HepG2 (cell line): ENCODE measurements around the gene TAF6. TPM values are rescaled to one million over a fixed set of nuclear protein-coding genes. Genes with fewer than 3 reads are reported as not detected.
A peak's percentile ranks its signal among the peaks of the same experiment; 100 is the strongest.

Experiments used
- RAD21 ChIP-seq: fragments of 450-650 bp; formaldehyde crosslinking; IDR thresholded peaks from 2 replicates; pipeline ENCODE4 v1.5.0; 2020; ENCODE audit warnings: mild to moderate bottlenecking
- ZNF30 ChIP-seq: sonication (generic); formaldehyde crosslinking; IDR thresholded peaks from 2 replicates; pipeline ENCODE4 v1.5.0; 2020; ENCODE audit warnings: mild to moderate bottlenecking, missing genetic modification reagents
- polyA plus RNA-seq, 8 experiments: library from polyadenylated mRNA; depleted of rRNA in 3 of 8; stranded (reverse) in 7 of 8; unstranded in 1 of 8; fragments of >200 nt; fragmentation: Illumina TruSeq in 4 of 8; extraction: Trizol in 4 of 8; gene quantifications; 2 replicates each; pipeline versions ENCODE4 v1.2.1 to v1.2.3, GENCODE V29; 2011 to 2016; ENCODE audit warnings: low read depth in 4 of 8, missing spikeins in 1 of 8, mixed read lengths in 1 of 8; ENCODE audit not compliant: insufficient read depth in 1 of 8
- total RNA-seq, 5 experiments: library from RNA; depleted of rRNA; stranded (reverse); fragments of >200 nt; fragmentation: Illumina TruSeq; extraction: Trizol; gene quantifications; 2 replicates each; pipeline ENCODE4 v1.2.3, GENCODE V29; 2016; ENCODE audit warnings: low read depth in 1 of 5
- TF ChIP-seq, protein P1 (sequence below): sonication (generic); formaldehyde crosslinking; IDR thresholded peaks from 2 replicates; pipeline ENCODE4 v1.5.0; 2020; ENCODE audit warnings: mild to moderate bottlenecking, missing genetic modification reagents
- TF ChIP-seq, protein P2 (sequence below): sonication (generic); formaldehyde crosslinking; IDR thresholded peaks from 2 replicates; pipeline ENCODE4 v1.4.0; 2020; ENCODE audit warnings: mild to moderate bottlenecking, missing genetic modification reagents
- TF ChIP-seq, protein P3 (sequence below), 2 experiments: sonication (generic) in 1 of 2; formaldehyde crosslinking in 1 of 2; IDR thresholded peaks; 2 replicates each; pipeline versions ENCODE4 v1.4.0 to v1.6.1; 2018 to 2020; ENCODE audit warnings: missing genetic modification reagents in 2 of 2, borderline replicate concordance in 1 of 2, low read depth in 1 of 2, mild to moderate bottlenecking in 1 of 2, missing biosample characterization in 1 of 2
- TF ChIP-seq, protein P4 (sequence below): sonication (generic); formaldehyde crosslinking; IDR thresholded peaks from 2 replicates; pipeline ENCODE4 v1.4.0; 2020; ENCODE audit warnings: mild to moderate bottlenecking, missing genetic modification reagents
- TF ChIP-seq, protein P5 (sequence below): IDR thresholded peaks from 2 replicates; pipeline ENCODE4 v1.4.0; 2020; ENCODE audit warnings: mild to moderate bottlenecking, missing genetic modification reagents

Gene TAF6
- total and polyA plus RNA-seq, 2 of the 13 experiments (the other 11 are each of a cell fraction or from before 2014, with no cell fraction given) = 12.9 to 18.8 TPM

DNA sequence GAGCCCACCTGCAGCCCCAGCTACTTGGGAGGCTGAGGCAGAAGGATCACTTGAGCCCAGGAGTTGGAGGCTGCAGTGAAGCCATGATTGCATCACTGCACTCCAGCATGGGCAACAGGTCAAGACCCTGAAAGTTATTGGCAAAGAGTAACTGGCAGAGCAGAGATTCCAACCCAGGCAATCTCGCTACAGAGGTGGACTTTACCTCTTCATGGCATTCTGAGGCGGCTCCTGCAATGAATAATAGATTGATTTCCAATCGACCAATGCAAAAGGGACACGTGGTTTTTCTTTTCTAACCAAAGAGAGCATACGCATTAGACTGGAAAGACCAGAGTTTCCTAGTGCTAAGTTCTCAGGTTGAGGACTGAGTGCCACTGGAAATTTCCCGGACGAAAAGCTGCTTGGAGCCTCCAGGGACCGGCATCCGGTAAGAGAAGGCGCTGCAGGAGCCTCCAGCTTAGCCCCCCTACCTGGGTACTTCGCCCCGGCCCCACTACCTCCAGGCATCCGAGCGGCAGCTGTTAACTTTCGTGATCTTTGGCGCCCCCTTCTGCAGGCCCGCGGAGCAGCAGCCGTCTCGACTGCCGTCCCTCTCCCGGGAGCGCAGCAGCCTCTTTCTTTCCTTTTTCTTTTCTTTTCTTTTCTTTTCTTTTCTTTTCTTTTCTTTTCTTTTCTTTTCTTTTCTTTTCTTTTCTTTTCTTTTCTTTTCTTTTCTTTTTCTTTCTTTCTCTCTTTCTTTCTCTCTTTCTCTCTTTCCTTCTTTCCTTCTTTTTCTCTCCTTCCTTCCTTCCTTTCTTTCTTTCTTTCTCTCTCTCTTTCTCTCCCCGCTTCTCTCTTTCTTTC is 11.7 kb upstream of the TAF6 start (continued):
- TF ChIP-seq, protein P1, sequence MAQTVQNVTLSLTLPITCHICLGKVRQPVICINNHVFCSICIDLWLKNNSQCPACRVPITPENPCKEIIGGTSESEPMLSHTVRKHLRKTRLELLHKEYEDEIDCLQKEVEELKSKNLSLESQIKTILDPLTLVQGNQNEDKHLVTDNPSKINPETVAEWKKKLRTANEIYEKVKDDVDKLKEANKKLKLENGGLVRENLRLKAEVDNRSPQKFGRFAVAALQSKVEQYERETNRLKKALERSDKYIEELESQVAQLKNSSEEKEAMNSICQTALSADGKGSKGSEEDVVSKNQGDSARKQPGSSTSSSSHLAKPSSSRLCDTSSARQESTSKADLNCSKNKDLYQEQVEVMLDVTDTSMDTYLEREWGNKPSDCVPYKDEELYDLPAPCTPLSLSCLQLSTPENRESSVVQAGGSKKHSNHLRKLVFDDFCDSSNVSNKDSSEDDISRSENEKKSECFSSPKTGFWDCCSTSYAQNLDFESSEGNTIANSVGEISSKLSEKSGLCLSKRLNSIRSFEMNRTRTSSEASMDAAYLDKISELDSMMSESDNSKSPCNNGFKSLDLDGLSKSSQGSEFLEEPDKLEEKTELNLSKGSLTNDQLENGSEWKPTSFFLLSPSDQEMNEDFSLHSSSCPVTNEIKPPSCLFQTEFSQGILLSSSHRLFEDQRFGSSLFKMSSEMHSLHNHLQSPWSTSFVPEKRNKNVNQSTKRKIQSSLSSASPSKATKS (CRISPR knock-in tag) = no peak
- TF ChIP-seq, protein P2, sequence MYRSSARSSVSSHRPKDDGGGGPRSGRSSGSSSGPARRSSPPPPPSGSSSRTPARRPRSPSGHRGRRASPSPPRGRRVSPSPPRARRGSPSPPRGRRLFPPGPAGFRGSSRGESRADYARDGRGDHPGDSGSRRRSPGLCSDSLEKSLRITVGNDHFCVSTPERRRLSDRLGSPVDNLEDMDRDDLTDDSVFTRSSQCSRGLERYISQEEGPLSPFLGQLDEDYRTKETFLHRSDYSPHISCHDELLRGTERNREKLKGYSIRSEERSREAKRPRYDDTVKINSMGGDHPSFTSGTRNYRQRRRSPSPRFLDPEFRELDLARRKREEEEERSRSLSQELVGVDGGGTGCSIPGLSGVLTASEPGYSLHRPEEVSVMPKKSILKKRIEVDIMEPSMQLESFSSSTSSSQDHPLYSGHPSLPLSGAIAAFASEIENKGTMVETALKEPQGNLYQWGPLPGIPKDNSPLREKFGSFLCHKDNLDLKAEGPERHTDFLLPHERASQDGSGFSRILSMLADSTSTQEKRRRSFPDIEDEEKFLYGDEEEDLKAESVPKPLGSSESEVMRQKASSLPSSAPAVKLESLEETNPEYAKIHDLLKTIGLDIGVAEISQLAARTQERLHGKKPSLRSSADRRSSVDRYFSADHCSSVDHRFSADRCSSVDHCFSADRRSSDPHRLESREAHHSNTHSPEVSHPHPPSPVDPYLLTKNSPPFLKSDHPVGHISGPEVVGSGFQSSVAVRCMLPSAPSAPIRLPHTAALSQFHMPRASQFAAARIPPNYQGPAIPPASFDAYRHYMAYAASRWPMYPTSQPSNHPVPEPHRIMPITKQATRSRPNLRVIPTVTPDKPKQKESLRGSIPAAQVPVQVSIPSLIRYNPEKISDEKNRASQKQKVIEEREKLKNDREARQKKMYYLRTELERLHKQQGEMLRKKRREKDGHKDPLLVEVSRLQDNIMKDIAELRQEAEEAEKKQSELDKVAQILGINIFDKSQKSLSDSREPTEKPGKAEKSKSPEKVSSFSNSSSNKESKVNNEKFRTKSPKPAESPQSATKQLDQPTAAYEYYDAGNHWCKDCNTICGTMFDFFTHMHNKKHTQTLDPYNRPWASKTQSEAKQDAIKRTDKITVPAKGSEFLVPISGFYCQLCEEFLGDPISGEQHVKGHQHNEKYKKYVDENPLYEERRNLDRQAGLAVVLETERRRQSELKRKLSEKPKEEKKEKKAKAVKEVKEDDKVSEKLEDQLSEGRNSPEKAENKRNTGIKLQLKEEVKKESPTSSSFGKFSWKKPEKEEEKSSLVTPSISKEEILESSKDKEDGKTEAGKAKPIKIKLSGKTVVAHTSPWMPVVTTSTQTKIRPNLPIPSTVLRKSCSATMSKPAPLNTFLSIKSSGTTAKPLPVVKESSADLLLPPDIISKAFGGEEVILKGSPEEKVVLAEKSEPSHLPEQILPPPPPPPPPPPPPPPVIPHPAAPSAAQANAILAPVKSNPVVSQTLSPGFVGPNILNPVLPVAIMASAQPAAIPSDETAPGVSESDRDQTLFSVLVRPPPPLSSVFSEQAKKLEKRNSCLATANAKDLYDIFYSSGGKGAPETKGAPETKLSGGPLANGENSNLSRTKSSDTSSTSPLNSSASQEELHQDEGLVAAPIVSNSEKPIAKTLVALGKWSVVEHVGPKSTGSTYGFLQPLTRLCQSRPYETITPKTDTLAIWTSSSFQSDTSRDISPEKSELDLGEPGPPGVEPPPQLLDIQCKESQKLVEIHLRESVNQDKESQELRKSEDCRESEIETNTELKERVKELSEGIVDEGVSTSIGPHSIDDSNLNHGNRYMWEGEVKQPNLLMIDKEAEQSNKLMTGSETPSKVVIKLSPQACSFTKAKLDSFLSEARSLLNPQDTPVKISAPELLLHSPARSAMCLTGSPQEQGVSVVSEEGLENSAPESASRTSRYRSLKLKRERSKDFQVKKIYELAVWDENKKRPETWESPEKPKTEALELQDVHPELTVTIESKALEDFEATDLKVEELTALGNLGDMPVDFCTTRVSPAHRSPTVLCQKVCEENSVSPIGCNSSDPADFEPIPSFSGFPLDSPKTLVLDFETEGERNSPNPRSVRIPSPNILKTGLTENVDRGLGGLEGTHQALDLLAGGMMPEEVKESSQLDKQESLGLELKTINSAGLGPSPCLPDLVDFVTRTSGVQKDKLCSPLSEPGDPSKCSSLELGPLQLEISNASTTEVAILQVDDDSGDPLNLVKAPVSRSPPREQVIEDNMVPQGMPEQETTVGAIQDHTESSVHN (CRISPR knock-in tag) = no peak
- TF ChIP-seq, protein P3, sequence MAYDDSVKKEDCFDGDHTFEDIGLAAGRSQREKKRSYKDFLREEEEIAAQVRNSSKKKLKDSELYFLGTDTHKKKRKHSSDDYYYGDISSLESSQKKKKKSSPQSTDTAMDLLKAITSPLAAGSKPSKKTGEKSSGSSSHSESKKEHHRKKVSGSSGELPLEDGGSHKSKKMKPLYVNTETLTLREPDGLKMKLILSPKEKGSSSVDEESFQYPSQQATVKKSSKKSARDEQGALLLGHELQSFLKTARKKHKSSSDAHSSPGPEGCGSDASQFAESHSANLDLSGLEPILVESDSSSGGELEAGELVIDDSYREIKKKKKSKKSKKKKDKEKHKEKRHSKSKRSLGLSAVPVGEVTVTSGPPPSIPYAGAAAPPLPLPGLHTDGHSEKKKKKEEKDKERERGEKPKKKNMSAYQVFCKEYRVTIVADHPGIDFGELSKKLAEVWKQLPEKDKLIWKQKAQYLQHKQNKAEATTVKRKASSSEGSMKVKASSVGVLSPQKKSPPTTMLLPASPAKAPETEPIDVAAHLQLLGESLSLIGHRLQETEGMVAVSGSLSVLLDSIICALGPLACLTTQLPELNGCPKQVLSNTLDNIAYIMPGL (CRISPR knock-in tag; IDR thresholded peaks at IDR 0.05; ENCODE audit: borderline replicate concordance in 1 of 2, low read depth in 1 of 2) = peak; percentile 67 to 77; a peak in 3 of 4 replicates
- peak; percentile 81 for TF ChIP-seq RAD21 (CRISPR knock-in tag)
- TF ChIP-seq, protein P4, sequence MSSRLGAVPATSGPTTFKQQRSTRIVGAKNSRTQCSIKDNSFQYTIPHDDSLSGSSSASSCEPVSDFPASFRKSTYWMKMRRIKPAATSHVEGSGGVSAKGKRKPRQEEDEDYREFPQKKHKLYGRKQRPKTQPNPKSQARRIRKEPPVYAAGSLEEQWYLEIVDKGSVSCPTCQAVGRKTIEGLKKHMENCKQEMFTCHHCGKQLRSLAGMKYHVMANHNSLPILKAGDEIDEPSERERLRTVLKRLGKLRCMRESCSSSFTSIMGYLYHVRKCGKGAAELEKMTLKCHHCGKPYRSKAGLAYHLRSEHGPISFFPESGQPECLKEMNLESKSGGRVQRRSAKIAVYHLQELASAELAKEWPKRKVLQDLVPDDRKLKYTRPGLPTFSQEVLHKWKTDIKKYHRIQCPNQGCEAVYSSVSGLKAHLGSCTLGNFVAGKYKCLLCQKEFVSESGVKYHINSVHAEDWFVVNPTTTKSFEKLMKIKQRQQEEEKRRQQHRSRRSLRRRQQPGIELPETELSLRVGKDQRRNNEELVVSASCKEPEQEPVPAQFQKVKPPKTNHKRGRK (CRISPR knock-in tag) = peak; percentile 98
- TF ChIP-seq, protein P5, sequence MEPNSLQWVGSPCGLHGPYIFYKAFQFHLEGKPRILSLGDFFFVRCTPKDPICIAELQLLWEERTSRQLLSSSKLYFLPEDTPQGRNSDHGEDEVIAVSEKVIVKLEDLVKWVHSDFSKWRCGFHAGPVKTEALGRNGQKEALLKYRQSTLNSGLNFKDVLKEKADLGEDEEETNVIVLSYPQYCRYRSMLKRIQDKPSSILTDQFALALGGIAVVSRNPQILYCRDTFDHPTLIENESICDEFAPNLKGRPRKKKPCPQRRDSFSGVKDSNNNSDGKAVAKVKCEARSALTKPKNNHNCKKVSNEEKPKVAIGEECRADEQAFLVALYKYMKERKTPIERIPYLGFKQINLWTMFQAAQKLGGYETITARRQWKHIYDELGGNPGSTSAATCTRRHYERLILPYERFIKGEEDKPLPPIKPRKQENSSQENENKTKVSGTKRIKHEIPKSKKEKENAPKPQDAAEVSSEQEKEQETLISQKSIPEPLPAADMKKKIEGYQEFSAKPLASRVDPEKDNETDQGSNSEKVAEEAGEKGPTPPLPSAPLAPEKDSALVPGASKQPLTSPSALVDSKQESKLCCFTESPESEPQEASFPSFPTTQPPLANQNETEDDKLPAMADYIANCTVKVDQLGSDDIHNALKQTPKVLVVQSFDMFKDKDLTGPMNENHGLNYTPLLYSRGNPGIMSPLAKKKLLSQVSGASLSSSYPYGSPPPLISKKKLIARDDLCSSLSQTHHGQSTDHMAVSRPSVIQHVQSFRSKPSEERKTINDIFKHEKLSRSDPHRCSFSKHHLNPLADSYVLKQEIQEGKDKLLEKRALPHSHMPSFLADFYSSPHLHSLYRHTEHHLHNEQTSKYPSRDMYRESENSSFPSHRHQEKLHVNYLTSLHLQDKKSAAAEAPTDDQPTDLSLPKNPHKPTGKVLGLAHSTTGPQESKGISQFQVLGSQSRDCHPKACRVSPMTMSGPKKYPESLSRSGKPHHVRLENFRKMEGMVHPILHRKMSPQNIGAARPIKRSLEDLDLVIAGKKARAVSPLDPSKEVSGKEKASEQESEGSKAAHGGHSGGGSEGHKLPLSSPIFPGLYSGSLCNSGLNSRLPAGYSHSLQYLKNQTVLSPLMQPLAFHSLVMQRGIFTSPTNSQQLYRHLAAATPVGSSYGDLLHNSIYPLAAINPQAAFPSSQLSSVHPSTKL (CRISPR knock-in tag) = no peak
- TF ChIP-seq ZNF30 (CRISPR knock-in tag) = no peak
